GM12872 (cell line): ENCODE data around the gene PRUNE2.

ENCODE experiments used
- CTCF ChIP-seq: IDR thresholded peaks from 3 replicates; pipeline ENCODE4 v1.5.1; 2011; ENCODE audit warnings: low read depth, mild to moderate bottlenecking, low read length, moderate library complexity; ENCODE audit not compliant: insufficient read depth

PRUNE2 gene

GRCh38 chr9:76642074-76642473 is 263.8 kb downstream of the PRUNE2 start:
- TF ChIP-seq CTCF = no peak

GRCh38 chr9:76638001-76638400 is 267.9 kb downstream of the PRUNE2 start:
- TF ChIP-seq CTCF = no peak

- no peak for TF ChIP-seq CTCF
Observed at GRCh38 chr9:76637416-76637815, 268.5 kb downstream of the PRUNE2 start.

- TF ChIP-seq CTCF = no peak
Observed at GRCh38 chr9:76634356-76635054, 271.4 kb downstream of the PRUNE2 start.

GRCh38 chr9:76630916-76631315 is 275.0 kb downstream of the PRUNE2 start:
- TF ChIP-seq CTCF = no peak

- no peak for TF ChIP-seq CTCF
Observed at GRCh38 chr9:76629205-76629990, 276.5 kb downstream of the PRUNE2 start.

GRCh38 chr9:76628155-76628554 is 277.8 kb downstream of the PRUNE2 start:
- no peak for TF ChIP-seq CTCF
